ENCODE results near the gene CYP46A1. TPM values are rescaled to one million over a fixed set of nuclear protein-coding genes. Genes with fewer than 3 reads are reported as not detected.

Gene CYP46A1
- total RNA-seq, 1 experiment from 2014 or later, result 0.36 TPM

- in situ Hi-C loops (cut with HindIII; ENCODE audit: low pct_unique_long_range_greater_than_20kb, low sequenced_read_pairs), result no loop called here
- H3K27me3 ChIP-seq (ENCODE audit: control insufficient read depth, insufficient read depth, low read length), result no peaks in the 10 kb centered on the region
Observed at GRCh38 chr14:99724939-99725773, 41.1 kb downstream of the CYP46A1 start.

DNA sequence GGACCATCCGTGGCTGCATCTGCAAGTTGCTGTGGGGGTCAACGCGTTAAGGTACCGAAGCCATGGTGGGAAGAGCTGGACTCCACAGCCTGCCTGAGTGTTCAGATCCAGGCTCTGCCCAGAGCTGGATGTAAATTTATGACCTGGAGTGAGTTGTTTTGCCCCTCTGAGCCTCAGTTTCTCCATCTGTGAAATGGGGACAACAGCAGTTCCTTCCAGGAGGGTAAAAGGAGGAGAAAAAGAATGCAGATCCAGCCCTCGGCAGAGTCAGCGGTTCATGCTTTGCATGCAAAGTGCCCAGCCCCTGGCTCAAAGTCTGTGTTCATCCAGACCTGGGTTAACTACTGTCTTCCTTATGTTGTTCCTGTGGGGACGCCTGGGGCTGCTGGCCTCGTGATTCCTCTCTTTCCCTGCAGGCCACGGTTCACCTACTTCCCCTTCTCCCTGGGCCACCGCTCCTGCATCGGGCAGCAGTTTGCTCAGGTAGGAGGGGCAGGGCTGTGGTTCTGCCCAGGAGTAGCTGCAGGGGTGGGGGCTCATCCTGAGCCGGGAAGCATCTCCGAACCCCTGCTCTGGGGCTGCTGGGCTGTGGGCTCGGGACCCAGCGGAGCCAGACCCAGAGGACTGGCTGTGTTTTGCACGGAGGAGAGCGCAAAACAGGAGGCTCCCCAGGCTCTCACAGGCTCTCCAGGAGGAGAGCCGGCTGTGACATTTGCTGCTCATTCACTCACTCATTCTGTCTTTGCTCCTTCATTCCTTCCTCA is 41.9 kb downstream of the CYP46A1 start:
- no peak for ATAC-seq
- in situ Hi-C loops (cut with HindIII; ENCODE audit: low pct_unique_long_range_greater_than_20kb, low sequenced_read_pairs) (no loop called here), intact Hi-C loops (cut with micrococcal nuclease; ENCODE audit: unreplicated experiment) (no loop called here)
- no peaks in the 10 kb centered on the region for H3K36me3 ChIP-seq (ENCODE audit: control insufficient read depth, insufficient read depth, low read length)
- BruUV-seq (replicated peaks), result no TSS peak
- peaks cover 5% of the 10 kb centered on the region for H3K4me1 ChIP-seq (ENCODE audit: control insufficient read depth, insufficient read depth, low read length)
- no peaks in the 10 kb centered on the region for H3K27me3 ChIP-seq (ENCODE audit: control insufficient read depth, insufficient read depth, low read length)
- no peak overlapping the region for H3K4me3 ChIP-seq (ENCODE audit: low read depth in 2 of 2, low read length in 2 of 2)
- ChIA-PET CTCF (no interaction called here), POLR2A (no interaction called here)
- H3K27ac ChIP-seq (ENCODE audit: low read length), result no peak overlapping the region
- no peak for DNase-seq (ENCODE audit: low read depth, low spot score)
- no peaks in the 10 kb centered on the region for H3K9me3 ChIP-seq (ENCODE audit: control insufficient read depth, insufficient read depth, low read depth, low read length)
- TF ChIP-seq TCF7L2 (IDR thresholded peaks at IDR 0.05; ENCODE audit: low read depth, low read length) (no peak), REST (IDR thresholded peaks at IDR 0.05; ENCODE audit: insufficient read depth in 1 of 2, low read depth in 2 of 2, low read length in 1 of 2) (no peak), CTCF (IDR thresholded peaks at IDR 0.05) (no peak), POLR2AphosphoS5 (IDR thresholded peaks at IDR 0.05; ENCODE audit: low read depth, low read length) (no peak), SIN3A (IDR thresholded peaks at IDR 0.05; ENCODE audit: borderline replicate concordance, insufficient read depth, low read depth, low read length) (no peak)

More at GRCh38 chr14:99724939-99725773, 41.1 kb downstream of the CYP46A1 start:
- Histone ChIP-seq H3K4me3 (ENCODE audit: low read depth in 2 of 2, low read length in 2 of 2) (no peak overlapping the region), H3K36me3 (ENCODE audit: control insufficient read depth, insufficient read depth, low read length) (no peaks in the 10 kb centered on the region), H3K9me3 (ENCODE audit: control insufficient read depth, insufficient read depth, low read depth, low read length) (no peaks in the 10 kb centered on the region), H3K27ac (ENCODE audit: low read length) (no peak overlapping the region), H3K4me1 (ENCODE audit: control insufficient read depth, insufficient read depth, low read length) (no peaks in the 10 kb centered on the region)
- TF ChIP-seq TCF7L2 (IDR thresholded peaks at IDR 0.05; ENCODE audit: low read depth, low read length), result no peak
- no peak for TF ChIP-seq POLR2AphosphoS5 (IDR thresholded peaks at IDR 0.05; ENCODE audit: low read depth, low read length)
- TF ChIP-seq CTCF (IDR thresholded peaks at IDR 0.05), result no peak
- ATAC-seq, result no peak
- intact Hi-C loops (cut with micrococcal nuclease; ENCODE audit: unreplicated experiment), result no loop called here
- BruUV-seq (replicated peaks), result no TSS peak
- POLR2A ChIA-PET, result no interaction called here
- DNase-seq (ENCODE audit: low read depth, low spot score), result no peak
- CTCF ChIA-PET, result no interaction called here

Data from Panc1 (cell line).